Neuronal stem cell (in vitro differentiated cells): ENCODE measurements around the gene COQ5.
A peak's percentile ranks its signal among the peaks of the same experiment; 100 is the strongest.

Experiments
- DNase-seq: peaks from one replicate; pipeline ENCODE4 v3.0.0-alpha.2; 2013; ENCODE audit warnings: low spot score
- H2AFZ ChIP-seq: one replicate; pipeline ENCODE4 v1.6.1; 2013; ENCODE audit warnings: mild to moderate bottlenecking, low read length, inconsistent platforms
- H2AK5ac ChIP-seq: 2 replicates; pipeline ENCODE4 v1.6.1; 2013; ENCODE audit warnings: low read depth, mild to moderate bottlenecking, inconsistent platforms, low read length, moderate library complexity, mixed read lengths
- H2BK120ac ChIP-seq: 2 replicates; pipeline ENCODE4 v1.6.1; 2013; ENCODE audit warnings: low read depth, mild to moderate bottlenecking, inconsistent platforms, low read length, moderate library complexity, mixed read lengths
- H2BK12ac ChIP-seq: one replicate; pipeline ENCODE4 v1.6.1; 2013; ENCODE audit warnings: low read length, inconsistent platforms
- H2BK15ac ChIP-seq: 2 replicates; pipeline ENCODE4 v1.6.1; 2013; ENCODE audit warnings: mild to moderate bottlenecking, low read length, inconsistent platforms, mixed read lengths
- H2BK5ac ChIP-seq: one replicate; pipeline ENCODE4 v1.6.1; 2013; ENCODE audit warnings: inconsistent platforms, mild to moderate bottlenecking, low read length, moderate library complexity
- H3K14ac ChIP-seq: one replicate; pipeline ENCODE4 v1.6.1; 2013; ENCODE audit warnings: low read length, inconsistent platforms
- H3K18ac ChIP-seq: 2 replicates; pipeline ENCODE4 v1.6.1; 2013; ENCODE audit warnings: low read length, inconsistent platforms
- H3K23ac ChIP-seq: 2 replicates; pipeline ENCODE4 v1.6.1; 2013; ENCODE audit warnings: low read depth, mild to moderate bottlenecking, mixed read lengths, low read length, inconsistent platforms; ENCODE audit not compliant: poor library complexity
- H3K27ac ChIP-seq: replicated peaks from 3 replicates; pipeline ENCODE4 v1.5.1; 2013; ENCODE audit warnings: low read length, inconsistent platforms
- H3K27me3 ChIP-seq, 3 experiments: 2 replicates each; pipeline ENCODE4 v1.6.1; 2013; ENCODE audit warnings: low read length in 3 of 3, mild to moderate bottlenecking in 2 of 3, inconsistent platforms in 1 of 3, low read depth in 1 of 3, mixed read lengths in 1 of 3, moderate library complexity in 1 of 3; ENCODE audit not compliant: control insufficient read depth in 3 of 3, insufficient read depth in 3 of 3
- H3K36me3 ChIP-seq, 2 donors: replicated peaks in 1 of 2; 2 replicates each; pipeline ENCODE4 v1.6.1; 2013; ENCODE audit warnings: low read length in 2 of 2; ENCODE audit not compliant: control insufficient read depth in 2 of 2, insufficient read depth in 2 of 2
- H3K4ac ChIP-seq: 2 replicates; pipeline ENCODE4 v1.6.1; 2013; ENCODE audit warnings: inconsistent platforms, mild to moderate bottlenecking, low read length, moderate library complexity
- H3K4me1 ChIP-seq, 2 donors: 1 replicate in 1 of 2; 2 replicates in 1 of 2; pipeline ENCODE4 v1.6.1; 2013; ENCODE audit warnings: low read length in 2 of 2, low read depth in 1 of 2; ENCODE audit not compliant: control insufficient read depth in 2 of 2, insufficient read depth in 1 of 2
- H3K4me2 ChIP-seq: one replicate; pipeline ENCODE4 v1.6.1; 2013; ENCODE audit warnings: mild to moderate bottlenecking, low read length, inconsistent platforms; ENCODE audit not compliant: insufficient read depth, poor library complexity, severe bottlenecking
- H3K4me3 ChIP-seq, 2 donors: 2 replicates each; pipeline ENCODE4 v1.5.1; 2013; ENCODE audit warnings: low read length in 2 of 2, mild to moderate bottlenecking in 2 of 2, inconsistent platforms in 1 of 2, moderate library complexity in 1 of 2
- H3K79me1 ChIP-seq: one replicate; pipeline ENCODE4 v1.6.1; 2013; ENCODE audit warnings: low read depth, mild to moderate bottlenecking, inconsistent platforms, low read length, moderate library complexity
- H3K9ac ChIP-seq: one replicate; pipeline ENCODE4 v1.6.1; 2013; ENCODE audit warnings: mild to moderate bottlenecking, low read depth, low read length, inconsistent platforms; ENCODE audit not compliant: poor library complexity
- H3K9me3 ChIP-seq, 2 donors: replicated peaks in 1 of 2; 2 replicates each; pipeline versions ENCODE3 to v1.6.1; 2013; ENCODE audit warnings: low read length in 2 of 2, mild to moderate bottlenecking in 2 of 2, inconsistent platforms in 1 of 2, low read depth in 1 of 2, mixed read lengths in 1 of 2, moderate library complexity in 1 of 2; ENCODE audit not compliant: control insufficient read depth in 2 of 2, insufficient read depth in 1 of 2
- H4K8ac ChIP-seq: one replicate; pipeline ENCODE4 v1.6.1; 2013; ENCODE audit warnings: low read depth, mild to moderate bottlenecking, inconsistent platforms, low read length, moderate library complexity
- H4K91ac ChIP-seq: one replicate; pipeline ENCODE4 v1.6.1; 2013; ENCODE audit warnings: low read length, low read depth, mild to moderate bottlenecking, inconsistent platforms; ENCODE audit not compliant: poor library complexity
- WGBS, 2 donors: extraction: QIAGEN DNeasy Blood & Tissue Kit; methylation state at CpG; one replicate each; pipeline ENCODE4 v1.1.7; 2013; ENCODE audit warnings: missing lambda C conversion rate in 2 of 2, mixed read lengths in 1 of 2; ENCODE audit not compliant: insufficient read length in 2 of 2, insufficient replicate concordance in 1 of 2; ENCODE audit errors: extremely low coverage in 2 of 2; 5-methylcytosine and 5-hydroxymethylcytosine counted together

Gene COQ5

GRCh38 chr12:120539303-120539702 lies 10.3 kb upstream of the COQ5 start:
- Histone ChIP-seq H2AK5ac (no peak overlapping the region), H3K36me3 (peaks cover 3 to 76% of the 10 kb centered on the region in 2 donors), H2BK15ac (no peak overlapping the region), H3K14ac (no peak overlapping the region), H2BK120ac (no peak overlapping the region), H3K4me1 (peaks cover 6 to 19% of the 10 kb centered on the region in 2 donors), H3K9ac (no peak overlapping the region), H2BK12ac (no peak overlapping the region), H3K4me2 (no peak overlapping the region), H2AFZ (no peak overlapping the region), H3K27me3 (no peaks in the 10 kb centered on the region), H3K79me1 (peaks cover 11% of the 10 kb centered on the region), H2BK5ac (no peak overlapping the region), H3K27ac (no peak overlapping the region), H3K9me3 (no peaks in the 10 kb centered on the region), H3K4me3 (no peak overlapping the region), H4K8ac (no peak overlapping the region), H3K4ac (no peak overlapping the region), H4K91ac (no peak overlapping the region), H3K23ac (no peak overlapping the region), H3K18ac (no peak overlapping the region)
- no peak for DNase-seq
- no CpG with 5 or more reads among the region's 1 CpG for WGBS, 2 donors

DNA sequence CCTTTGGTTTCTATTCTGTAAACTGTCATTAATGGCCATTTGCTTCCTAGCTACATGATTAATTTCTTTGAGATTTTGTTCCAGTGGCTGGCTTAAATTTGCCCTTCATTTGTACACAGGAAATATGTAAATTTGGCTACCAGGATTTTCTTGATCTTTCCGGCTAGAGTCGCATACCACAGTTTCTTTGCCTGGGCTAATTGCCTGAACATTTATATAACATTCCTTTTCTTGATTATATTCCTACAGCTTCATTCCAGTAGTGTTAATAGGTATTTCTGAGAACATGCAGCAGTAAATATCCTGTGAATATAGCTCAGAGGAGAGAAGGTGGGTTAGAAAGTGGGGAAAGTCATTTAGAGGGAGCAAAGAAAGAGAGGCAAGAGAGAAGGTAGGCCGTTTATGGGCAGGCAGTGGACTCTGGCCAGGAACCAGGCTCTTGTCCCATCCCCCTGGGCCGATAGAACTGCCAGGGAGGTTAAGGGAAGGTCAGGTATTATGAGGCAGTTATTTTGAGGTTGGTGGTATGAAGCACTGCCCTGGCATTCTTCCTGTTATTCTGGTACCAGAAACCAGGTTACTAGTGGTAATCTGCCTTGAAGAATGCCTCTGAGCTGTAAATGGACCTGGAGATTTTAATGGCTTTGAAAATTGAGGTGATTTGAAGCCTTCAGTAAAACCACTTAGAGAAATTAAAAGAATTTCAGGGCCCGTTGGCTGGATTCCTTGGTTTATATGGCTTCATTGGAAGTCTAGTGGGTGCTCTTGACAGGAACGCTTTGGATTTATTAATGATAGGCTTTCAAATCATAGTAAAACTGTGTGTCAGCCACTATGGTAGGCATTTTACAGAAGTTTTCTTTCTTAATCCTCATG lies 9.6 kb upstream of the COQ5 start:
- Histone ChIP-seq H3K14ac (no peak overlapping the region), H3K36me3 (peaks cover 3 to 70% of the 10 kb centered on the region in 2 donors), H4K8ac (no peak overlapping the region), H3K4ac (no peak overlapping the region), H2BK5ac (no peak overlapping the region), H3K18ac (no peak overlapping the region), H3K4me2 (no peak overlapping the region), H3K4me3 (no peak overlapping the region), H3K27ac (no peak overlapping the region), H3K9me3 (no peaks in the 10 kb centered on the region), H2BK15ac (no peak overlapping the region), H3K79me1 (peaks cover 11% of the 10 kb centered on the region), H2AFZ (no peak overlapping the region), H3K4me1 (peaks cover 6 to 19% of the 10 kb centered on the region in 2 donors), H3K23ac (no peak overlapping the region), H3K9ac (no peak overlapping the region), H3K27me3 (no peaks in the 10 kb centered on the region), H2BK12ac (no peak overlapping the region), H2AK5ac (no peak overlapping the region), H4K91ac (no peak overlapping the region), H2BK120ac (no peak overlapping the region)
- WGBS, 2 donors = no CpG with 5 or more reads among the region's 6 CpGs
- DNase-seq = no peak

GRCh38 chr12:120537856-120538220 lies 8.9 kb upstream of the COQ5 start:
- Histone ChIP-seq H3K79me1 (peaks cover 11% of the 10 kb centered on the region), H3K9me3 (no peaks in the 10 kb centered on the region), H2BK5ac (no peak overlapping the region), H3K27ac (no peak overlapping the region), H3K4me3 (no peak overlapping the region), H2BK120ac (no peak overlapping the region), H2BK15ac (no peak overlapping the region), H3K4me1 (peaks cover 6 to 19% of the 10 kb centered on the region in 2 donors), H2AFZ (no peak overlapping the region), H3K27me3 (no peaks in the 10 kb centered on the region), H2AK5ac (no peak overlapping the region), H3K4ac (no peak overlapping the region), H3K4me2 (no peak overlapping the region), H3K18ac (no peak overlapping the region), H3K9ac (no peak overlapping the region), H4K8ac (no peak overlapping the region), H4K91ac (no peak overlapping the region), H3K23ac (no peak overlapping the region), H3K36me3 (peaks cover 3 to 64% of the 10 kb centered on the region in 2 donors), H2BK12ac (no peak overlapping the region), H3K14ac (no peak overlapping the region)
- WGBS, 2 donors = no CpG with 5 or more reads among the region's 4 CpGs
- no peak for DNase-seq

DNA sequence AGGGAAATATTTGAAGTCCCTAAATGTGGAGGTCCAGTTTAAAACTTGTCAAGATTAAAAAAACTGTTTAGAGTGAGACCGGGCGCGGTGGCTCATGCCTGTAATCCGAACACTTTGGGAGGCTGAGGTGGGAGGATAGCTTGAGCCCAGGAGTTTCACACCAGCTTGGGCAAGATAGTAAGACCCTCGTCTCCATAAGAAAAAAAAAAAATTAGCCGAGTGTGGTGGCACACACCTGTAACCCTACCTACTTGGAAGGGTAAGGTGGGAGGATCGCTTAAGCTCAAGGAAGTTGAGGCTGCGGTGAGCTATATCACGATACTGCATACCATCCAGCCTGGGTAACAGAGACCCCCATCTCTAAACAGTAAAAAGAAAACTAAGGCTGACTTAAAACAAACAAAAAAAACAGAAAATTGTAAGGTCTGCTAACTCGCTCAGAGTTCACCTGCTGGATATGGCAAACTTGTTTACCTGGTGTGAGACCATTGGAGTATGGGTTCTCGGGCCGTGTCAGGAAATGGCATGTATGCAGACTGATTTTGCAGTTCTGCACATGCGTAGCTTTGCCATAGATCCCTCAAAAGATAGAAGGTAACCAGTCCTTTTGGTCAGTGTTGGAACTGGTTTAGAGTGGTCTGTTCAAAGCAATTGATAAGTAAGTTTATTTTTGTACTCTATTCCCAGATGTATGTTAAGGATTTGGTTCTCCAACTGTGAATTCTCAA lies 7.3 kb upstream of the COQ5 start:
- no peak overlapping the region for H3K23ac ChIP-seq
- no peak overlapping the region for H4K91ac ChIP-seq
- H2BK12ac ChIP-seq = no peak overlapping the region
- no peak overlapping the region for H2BK15ac ChIP-seq
- no peak overlapping the region for H3K18ac ChIP-seq
- H3K14ac ChIP-seq = no peak overlapping the region
- no peak for DNase-seq
- no peak overlapping the region for H2BK5ac ChIP-seq
- no peak overlapping the region for H3K27ac ChIP-seq
- WGBS, 2 donors = no CpG with 5 or more reads among the region's 13 CpGs
- peaks cover 8% of the 10 kb centered on the region for H3K79me1 ChIP-seq
- peaks cover 6 to 19% of the 10 kb centered on the region in 2 donors for H3K4me1 ChIP-seq
- no peaks in the 10 kb centered on the region for H3K9me3 ChIP-seq
- H3K4me2 ChIP-seq = no peak overlapping the region
- peaks cover 2 to 54% of the 10 kb centered on the region in 2 donors for H3K36me3 ChIP-seq
- no peak overlapping the region for H2AK5ac ChIP-seq
- no peak overlapping the region for H2BK120ac ChIP-seq
- H3K9ac ChIP-seq = no peak overlapping the region
- H3K4me3 ChIP-seq = peak overlapping the region in 1 of 2 donors; percentile 86
- H3K27me3 ChIP-seq = no peaks in the 10 kb centered on the region
- H2AFZ ChIP-seq = no peak overlapping the region
- H3K4ac ChIP-seq = no peak overlapping the region
- no peak overlapping the region for H4K8ac ChIP-seq
